GM21367 (cell line): ENCODE measurements around the gene SH3RF3.

ENCODE experiments used
- ATAC-seq: cut with Tn5 transposase; IDR thresholded peaks from one replicate; pipeline ENCODE4 v1.9.1; 2021; ENCODE audit not compliant: unreplicated experiment

Gene SH3RF3

DNA sequence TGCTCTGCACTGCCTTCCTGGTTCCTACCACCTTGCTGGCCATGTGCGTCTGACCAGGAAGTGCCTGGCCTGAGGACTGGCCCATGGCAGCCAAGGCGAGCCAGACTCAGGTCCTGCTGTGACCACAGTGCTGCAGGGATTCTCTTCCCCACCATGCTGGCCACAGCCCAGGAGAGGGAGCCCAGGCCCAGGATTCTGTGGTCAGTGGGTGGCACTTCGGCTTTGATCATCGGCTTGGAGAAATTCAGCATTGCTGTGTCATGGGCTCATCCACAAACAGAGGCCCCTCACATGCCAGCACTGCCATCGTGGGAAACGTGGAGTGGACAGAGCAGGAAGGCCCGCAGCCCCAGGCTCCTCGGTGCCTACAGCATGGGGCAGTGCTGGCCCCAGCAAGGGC, 273.2 kb downstream of the SH3RF3 start:
- no peak for ATAC-seq

DNA sequence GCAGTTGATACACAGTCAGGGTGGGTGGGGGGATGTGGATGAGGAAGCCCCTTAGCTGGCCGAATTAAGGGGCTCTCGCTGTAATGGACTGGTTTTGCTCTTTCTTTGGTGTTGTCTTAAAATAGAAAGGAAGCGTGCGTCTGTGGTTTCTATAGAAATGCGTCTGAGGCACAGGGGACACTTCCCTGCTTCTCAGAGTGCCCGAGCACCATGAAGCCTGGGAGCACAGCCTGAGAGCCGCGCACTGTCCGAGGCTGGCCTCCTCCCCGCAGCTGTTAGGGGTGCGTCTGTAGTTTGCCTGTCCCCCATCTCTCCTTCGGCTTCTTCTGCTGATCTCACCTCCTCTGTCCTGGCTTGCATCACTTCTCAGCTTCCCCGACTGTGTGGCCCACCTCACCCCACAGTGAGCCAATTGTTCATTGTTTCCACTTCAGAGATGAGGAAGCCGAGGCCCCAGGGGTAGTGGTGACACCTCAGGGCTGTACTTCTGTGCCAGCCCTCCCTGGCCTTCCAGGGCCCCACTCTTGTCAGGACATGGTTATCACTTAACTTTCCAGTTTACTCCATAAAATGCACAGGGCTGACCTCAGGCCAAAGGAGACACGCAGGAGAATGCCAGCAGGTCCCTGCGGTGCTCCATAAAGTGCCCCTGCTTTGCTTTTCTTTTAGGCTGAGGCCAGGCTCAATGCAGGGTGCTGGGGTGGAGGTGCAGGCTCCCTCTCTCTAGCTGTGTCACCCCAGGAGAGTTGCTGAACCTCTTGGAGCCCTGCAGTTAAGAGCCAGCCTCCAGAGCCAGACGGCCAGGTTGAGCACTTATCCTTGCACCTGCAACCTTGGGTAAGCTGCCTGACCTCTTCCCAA, 274.2 kb downstream of the SH3RF3 start:
- no peak for ATAC-seq

DNA sequence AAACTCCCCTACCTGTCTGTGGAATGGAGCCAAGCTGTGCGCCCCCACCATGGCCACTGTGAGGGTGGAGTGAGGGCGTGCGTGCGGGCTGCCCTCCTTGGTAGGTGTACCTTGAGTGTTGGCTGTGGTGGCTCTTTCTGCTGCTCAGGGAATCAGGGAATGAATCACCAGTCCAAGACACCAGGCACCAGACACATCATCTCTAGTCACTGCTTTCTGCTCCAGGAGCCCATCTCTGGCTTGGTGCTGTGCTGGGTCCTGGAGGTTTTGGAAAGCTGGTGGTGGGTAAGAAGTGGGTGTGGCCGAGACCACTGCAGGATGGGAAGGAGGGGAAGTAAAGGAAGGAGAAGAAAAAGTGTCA, 274.8 kb downstream of the SH3RF3 start:
- ATAC-seq = no peak

DNA sequence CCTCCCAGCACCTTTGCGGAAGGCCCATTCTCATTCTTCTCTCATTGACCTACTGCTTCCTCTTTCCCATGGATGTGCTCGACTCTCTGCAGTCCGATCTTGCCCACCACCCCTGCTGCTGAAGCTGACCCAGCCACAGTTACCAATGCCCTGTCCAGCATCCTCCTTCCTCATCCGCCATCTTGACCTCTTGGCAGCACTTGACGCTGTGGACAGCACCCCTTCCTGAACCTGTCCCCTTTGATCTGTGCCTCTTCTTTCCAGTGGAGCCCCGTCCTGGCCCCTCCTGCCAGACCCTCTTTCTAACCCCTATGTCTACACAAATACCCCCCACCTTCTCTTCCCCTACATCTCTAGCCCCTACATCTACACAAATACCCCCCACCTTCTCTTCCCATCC, 275.7 kb downstream of the SH3RF3 start:
- ATAC-seq = no peak

DNA sequence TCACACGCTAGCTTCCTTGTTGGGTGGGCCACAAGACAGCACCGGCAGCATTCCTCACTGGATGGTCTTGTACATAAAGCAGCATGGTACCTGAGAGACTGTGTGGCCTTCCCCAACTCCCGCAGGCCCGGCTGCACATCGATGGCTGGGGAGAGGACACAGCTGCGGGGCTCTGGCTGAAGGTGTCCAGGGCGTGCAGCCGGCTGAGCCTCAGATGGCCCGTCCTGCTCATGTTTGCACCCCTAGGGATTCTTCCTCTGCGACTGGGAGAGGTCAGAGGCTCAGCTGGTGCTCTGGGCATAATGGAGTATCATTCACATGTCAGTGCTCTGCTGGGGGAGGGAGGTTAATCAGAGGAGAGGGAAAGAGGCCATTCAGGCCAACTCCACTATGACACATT, 276.9 kb downstream of the SH3RF3 start:
- no peak for ATAC-seq

DNA sequence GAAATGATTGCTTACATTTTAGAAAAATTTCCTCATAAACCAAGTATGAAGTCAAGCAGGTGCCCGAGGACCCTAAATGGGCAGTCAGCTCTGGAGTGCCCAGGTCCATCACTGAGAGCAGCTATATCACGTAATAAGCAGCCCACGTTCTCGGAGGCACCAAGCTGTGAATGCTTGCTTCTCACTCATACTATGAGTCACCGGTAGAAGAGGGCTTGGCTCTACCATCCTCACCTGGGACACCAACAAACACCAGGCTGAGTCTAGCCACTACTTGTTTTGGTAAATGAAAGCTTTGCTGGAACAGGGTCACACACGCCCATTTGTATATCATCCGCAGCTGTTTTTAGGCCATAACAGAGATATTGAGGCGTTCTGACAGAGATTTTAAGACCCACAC, 277.3 kb downstream of the SH3RF3 start:
- ATAC-seq = no peak

DNA sequence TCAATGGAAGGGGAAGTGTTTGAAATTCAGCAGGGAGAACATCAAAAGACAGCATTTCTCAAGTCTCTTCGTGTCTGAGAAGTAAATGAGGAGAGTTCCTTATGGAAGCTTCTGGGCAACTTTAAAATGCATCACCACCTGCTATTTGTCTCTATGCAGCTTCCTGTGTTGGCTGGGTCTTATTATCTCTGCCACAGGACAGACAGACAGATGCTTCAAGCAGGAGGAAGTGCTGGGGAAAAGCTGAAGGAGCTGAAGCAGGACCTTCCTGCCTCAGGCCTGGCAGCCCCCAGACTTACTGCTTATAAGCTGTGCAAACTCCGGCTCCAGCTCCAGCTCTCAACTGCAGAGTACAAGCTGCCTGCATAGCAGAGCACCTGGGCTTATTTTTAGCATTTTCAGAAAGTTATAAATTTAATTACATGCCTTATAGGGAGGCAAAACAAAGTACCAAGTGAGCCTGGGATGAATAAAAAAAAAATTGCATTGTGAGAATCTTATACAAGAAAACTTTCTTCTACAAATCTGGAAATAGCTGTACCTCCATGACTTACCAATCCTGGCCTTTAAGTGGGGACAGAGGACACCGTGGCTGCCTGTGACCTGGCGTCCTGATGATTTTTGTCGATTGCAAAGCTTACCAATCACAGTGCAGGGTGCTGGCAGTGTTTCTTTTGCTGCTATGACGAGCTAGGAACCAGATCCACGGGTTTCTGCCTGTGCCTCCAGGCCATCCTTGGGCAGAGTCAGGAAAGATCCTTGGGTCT, 278.5 kb downstream of the SH3RF3 start:
- no peak for ATAC-seq

DNA sequence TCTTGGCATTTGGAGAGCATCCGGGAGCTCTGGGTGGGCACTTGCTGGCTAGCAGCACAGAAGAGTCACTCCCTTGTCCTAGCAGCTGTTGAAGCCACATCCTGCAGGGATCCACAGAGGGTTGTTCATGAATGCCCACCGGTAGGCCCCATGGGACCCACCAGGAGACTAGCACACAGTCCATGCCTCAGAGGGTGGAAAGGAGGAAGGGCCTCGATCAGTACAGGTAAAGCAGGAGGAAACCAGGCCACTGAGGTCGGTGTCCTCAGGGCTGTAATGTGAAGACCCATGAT, 279.0 kb downstream of the SH3RF3 start:
- ATAC-seq = no peak

DNA sequence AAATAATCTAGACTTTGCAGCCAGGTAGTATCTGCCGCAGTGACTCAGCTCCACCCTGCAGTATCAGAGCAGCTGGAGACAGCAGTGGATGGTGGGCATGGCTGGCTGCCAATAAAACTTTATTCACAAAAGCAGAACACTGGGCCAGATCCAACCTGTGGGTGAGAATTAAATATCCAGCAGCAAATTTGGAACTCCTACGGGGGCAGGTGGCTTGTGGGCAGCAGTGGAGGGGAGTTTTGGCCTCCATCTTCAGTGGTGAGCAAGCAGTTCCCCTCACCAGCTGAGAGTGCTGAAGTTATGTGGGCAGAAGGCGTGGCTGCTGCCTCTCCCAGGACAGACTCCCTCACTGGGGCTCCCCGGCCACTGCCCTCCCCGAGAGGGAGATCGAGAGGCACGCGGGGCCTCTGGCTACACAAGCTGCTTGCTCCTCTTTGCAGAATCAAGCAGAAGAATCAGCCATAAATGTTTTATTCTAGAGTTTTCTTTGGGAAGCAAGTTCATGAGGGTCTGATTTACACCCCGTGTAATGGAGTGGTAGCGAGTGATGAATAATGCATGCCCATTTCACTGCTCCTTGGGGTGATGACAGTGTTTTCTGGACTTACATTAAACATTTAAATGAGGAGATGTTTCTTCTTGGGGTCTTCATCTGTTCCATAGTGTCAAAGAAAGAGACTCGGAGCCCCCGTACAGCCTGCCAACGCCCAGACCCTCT, 280.5 kb downstream of the SH3RF3 start:
- ATAC-seq = no peak

DNA sequence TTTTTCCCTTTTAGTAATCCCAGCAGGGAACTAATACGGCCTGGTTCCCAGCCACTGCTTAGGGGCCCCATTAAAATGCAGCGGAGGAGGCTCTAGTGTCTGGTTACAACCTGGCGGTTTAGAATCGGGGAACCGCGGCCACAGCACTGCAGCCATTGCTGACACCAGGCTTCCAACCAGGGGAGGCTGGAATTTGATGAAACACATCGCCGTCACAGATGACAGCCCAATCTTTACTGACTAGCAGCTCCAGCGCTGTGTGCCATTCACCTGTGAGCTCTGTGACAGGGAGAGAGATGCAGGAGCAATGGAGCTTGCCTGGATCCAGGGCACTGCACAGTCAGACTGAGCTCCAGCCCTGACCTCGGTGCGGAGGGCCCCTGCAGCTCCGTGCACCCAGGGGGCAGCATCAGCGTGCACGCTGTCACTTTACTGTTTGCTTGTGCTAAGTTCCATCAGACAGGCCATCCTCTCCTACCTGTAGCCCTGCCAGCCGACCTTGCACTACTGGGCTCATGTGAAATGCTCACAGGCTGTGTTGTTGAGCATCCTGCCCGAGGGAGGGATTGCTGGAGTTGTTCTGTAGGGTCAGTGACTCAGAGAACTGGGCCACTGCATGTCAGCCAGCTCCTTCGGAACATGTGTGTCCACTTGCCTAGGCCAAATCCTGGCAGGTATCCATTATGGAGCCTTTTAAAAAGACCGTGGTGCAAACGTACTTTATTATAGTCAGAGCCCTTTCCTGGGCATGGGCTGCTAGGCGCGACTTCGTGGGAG, 281.2 kb downstream of the SH3RF3 start:
- ATAC-seq = no peak

DNA sequence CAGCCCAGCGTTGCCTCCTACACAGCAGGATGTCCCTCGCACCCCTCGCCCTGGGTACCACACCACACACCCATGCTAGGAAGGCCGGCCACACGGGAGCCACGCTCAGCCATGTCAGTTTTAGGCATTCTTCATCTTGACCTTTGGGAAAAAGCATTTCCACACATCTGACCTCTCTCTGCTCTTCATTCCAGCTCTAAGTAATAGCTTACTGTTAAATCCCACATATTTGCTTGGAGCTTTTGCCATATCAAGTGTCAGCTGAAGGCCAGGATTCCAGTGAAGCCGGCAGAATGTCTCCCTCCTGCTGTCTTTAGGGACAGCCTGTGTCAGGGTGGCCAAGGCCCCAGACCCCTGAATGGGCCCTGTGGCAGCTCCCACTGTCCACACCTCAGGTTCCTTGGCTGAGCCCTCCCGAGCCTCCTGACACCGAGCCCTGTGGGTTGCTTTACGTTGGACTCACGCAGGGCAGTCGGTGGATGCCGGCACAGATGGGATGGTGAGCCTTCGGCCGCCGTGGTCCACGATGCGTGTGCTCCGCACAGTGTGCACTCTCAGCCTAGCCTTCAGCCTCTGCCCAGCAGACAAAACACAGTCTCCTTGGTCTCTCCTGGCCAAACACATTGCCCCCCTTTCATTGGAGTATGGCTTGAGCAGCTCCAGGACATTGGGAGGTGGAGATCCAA, 282.8 kb downstream of the SH3RF3 start:
- ATAC-seq = no peak

DNA sequence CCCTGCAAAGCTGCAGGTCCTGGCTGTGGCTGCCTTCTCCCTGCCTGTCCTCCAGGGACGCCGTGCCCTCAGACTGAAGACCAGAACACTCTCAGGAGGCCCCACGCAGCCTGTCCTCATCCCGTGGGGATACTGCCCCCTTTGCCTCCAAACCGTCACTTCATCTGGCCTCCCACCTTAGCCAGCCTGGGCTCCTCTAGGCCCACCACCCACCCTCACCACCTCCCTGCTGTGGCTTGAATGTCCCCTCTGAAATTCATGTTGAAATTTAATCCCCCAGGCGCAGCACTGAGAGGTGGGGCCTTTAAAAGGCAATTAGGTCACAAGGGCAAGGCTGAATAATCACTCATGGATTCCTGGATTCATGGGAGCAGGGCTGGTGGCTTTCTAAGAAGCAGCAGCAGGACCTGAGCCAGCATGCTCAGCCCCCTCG, 286.6 kb downstream of the SH3RF3 start:
- no peak for ATAC-seq

DNA sequence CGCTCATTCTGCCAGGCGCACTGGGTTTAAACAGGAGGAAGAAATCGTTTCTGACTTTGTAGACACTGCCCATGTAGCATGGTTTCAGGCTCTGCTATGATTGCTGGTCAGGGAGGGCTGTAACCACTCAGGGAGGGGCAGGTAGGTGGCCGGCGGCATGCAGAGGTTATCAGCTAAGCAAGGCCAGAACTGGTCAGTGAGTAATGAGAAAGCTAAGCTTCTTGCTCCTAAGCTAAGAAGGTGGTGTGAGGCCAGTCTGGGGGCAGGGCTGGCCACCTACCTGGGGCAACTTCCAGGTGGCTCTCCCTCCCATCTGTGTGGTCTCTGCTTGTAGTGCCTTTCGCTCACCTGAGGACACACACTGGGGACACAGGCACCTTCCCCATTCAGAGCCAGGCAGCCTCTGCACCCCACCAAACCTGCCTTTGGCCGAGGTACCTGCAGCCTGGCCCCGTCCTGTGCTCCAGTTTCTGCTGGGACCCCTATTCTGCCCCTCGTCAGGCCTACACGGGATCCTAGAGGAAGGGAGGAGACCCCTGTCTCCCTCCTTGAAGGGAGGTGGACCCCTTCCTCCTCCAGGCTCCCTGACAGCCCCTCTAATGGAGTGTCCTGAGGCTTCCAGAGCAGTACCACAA, 288.8 kb downstream of the SH3RF3 start:
- no peak for ATAC-seq

DNA sequence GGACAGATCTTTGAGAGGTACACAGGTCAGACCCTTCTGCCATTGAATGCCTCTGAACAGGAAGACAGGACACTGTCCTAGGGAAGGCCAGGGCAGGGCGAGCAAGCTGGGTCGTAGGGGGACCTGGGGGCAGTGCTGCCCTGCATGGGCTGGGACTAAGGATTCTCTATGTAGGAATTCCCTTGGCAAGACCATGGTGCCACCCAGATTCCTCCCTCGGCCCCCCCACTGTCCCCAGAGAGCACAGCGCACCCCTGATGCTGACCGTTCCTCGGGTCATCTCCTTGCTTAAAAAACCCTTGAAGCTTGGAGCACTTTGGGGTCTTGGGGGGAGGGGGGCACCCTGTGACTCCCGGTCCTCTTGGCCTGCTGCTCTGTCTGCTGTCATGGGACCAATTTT, 289.7 kb downstream of the SH3RF3 start:
- ATAC-seq = no peak

DNA sequence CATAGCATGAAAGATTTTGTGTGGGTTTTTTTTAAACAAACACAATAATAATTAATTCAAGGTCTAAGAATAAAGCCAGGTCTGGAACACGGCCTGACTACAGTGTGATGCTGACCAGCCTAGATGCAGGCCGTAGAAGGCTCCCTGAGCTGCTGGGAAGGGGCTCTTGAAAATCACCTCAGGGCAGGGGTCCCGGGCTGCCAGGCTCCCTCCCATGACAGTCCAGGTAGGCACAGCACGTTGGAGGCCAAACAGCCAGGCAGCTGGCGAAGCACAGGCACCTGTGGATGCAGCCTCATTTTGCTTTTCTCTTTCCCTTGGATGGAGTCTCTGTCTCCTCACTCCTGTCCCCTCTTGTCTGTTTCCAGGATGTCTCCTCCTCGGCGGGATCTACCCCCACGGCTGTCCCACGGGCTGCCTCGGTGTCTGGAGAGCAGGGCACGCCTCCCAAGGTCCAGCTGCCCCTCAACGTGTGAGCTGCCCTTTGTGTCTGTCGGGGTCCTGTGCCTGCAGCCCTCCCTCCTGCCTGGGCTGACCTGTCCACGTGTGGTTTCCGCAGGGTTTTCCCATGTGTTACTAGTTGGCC, 290.3 kb downstream of the SH3RF3 start:
- ATAC-seq = no peak

DNA sequence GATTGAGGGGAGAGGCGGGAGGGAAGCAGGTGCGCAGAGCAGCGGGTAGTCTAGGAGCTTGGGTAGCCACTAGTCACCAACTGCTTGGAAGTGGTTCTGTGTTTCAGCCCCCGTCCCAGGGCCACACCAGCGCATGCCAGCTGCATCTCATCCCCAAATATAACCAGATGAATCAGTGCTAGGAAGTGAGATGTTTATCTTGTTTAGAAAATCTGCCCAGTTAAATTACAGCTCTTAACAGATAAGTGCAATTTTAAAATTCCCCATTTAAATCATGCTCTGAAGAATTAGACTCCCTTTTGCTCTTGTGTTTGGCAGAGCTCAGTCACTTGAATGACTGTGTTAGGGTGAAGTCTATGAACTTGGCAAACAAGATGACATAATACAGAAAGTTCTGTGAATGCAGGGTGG, 291.0 kb downstream of the SH3RF3 start:
- ATAC-seq = no peak

DNA sequence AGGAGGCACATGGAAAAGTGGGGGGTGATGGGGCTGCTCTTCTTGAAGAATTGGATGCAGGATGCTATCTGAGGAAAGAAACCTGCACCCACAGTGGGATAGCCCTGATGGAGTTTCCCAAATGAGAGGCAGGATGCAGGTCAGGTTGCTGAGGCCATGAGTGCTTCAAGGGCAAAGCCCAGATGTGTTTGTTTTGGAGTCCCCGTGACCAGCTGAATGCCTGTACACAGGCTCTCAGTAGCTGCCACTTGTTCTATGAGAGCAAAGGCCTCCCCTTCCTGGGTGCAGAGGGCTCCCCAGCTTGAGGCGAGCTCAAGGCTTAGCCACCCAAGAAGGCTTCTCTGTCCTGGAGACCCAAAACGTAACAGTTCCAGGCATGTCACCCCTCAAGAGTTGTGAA, 292.1 kb downstream of the SH3RF3 start:
- ATAC-seq = no peak

DNA sequence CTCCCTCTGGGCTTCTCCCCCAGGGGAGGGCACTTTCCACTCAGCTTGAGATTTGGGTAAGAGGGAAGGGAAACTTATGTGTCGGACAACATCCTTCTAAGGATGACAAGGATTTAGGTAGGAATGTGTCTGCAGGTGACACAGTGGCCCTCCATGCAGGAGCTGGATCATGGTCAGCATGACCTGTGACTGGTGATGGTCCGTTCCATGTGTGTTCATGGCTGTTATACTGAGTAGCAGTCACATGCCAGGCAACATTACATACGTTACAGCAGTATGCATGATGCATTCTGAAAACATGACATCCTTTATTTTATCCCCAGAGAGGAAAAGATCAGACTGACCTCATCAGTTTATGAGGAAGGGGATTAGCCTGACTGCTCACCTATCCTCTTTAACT, 292.6 kb downstream of the SH3RF3 start:
- ATAC-seq = no peak

DNA sequence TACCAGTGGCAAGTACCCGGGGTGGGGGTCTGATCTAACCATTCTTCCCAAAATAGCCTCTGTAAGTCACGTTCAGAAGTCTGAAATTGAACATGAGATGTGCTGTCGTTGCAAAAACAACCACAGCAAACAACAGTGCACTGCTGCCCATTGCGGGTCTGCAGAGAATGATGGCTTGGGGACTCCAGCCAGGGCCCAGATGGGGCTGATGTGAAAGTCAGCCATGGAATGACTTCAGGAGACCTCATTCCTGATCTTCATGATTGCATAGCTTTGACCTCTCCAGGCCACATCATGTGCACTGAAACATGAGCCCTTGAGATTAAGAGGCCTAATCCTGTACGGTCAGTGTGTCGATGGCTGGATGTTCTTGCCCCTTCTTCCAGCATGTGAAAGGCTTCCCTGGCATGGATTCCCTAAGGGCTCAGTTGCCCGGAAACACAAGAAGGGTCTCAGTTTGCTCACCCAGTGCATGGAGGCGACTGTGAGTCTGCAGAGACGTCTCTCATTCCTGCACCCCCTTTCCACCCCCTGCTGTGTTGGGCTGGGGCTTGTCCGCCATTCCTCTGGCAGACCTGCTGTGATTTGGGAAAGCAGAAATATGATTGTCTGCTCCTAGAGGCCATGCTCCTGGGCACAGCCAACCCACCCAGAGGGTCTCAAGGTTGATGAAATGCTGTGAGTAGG, 293.2 kb downstream of the SH3RF3 start:
- ATAC-seq = no peak
